Activated CD4-positive, CD25-positive, alpha-beta regulatory T cell treated with anti-CD3 and anti-CD28 coated beads, Interleukin-2, amount 50 U/mL, for 16 hours (primary cell): ENCODE results near the gene ATP6V1D.
"Not testable (repeated sequence)": the region's sequence is repeated elsewhere in the genome, so short reads cannot be mapped to it uniquely, and the experiment has no call there.

ENCODE experiments used
- DNase-seq: peaks from one replicate; pipeline ENCODE4 v3.0.0-alpha.2; 2020; ENCODE audit warnings: low read depth, low spot score

Gene ATP6V1D

DNA sequence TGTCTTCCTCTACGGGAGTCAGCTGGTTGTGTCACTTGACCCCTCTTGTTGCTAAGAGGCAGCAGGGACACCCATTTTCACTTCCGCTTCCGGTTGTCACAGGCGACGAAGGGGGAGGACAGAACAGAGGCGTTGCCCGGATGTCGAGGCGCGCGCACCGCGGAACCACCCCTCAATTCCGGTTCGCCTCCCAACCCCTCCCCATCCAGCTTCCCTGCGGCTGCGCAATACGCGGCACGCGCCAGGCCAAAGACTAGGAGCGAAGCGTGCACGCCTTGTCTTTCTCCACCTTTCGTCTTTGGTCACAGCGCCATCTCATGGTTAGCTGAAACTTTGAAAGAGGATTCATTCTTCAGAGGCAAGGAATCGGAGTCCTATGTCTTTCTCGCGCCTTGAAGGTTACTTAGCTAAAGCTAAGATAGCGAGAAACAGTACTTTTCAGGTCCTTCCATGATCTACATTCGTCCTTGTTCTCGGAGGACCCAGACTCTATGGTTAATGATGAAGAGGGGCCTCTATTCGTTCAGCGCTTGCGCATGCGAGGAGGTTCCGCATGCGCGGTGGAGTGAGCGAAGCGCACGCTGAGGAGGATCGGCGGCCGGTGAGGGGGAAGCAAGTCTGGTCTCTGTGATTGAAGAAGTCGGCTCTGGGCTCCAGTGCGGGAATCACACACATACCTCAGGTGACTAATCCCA, at the start of gene ATP6V1D, which contains the start of gene EIF2S1:
TSS of gene ATP6V1D (minus strand) at position 30 of the 695 bp plus-strand sequence. CDS start 106 bp downstream, outside the sequence.
TSS of gene EIF2S1 (plus strand) at position 554 of the 695 bp plus-strand sequence. CDS start 4,440 bp downstream, outside the sequence.
- peak; percentile 100 for DNase-seq

DNA sequence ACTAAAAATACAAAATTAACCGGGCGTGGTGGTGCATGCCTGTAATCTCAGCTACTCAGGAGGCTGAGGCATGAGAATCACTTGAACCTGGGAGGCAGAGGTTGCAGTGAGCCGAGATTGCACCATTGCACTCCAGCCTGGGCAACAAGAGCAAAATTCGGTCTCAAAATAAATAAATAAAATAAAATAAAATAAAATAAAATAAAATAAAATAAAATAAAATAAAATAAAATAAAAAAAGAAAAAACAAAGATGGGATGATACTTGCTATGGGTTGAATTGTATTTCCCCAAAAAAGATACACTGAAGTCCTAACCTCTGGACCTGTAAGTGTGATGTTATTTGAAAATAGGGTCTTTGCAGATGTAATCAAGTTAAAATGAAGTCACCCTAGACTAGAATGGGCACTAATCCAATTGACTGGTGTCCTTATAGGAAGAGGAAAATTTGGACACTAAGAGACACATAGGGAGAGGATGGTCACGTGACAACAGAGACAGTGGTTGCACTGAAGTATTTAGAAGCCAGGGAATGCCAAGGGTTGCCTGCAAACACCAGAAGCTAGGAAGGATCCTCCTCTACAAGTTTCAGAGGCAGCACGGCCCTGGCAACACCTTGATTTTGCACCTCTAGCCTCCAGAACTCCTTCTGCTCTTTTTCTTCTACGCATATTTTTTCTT, 48.7 kb upstream of the ATP6V1D start:
- not testable (repeated sequence) for DNase-seq

- no peak for DNase-seq
Observed at GRCh38 chr14:67405771-67406170, 46.2 kb upstream of the ATP6V1D start.

- DNase-seq = no peak
Observed at GRCh38 chr14:67400434-67400833, 40.8 kb upstream of the ATP6V1D start.

- no peak for DNase-seq
Observed at GRCh38 chr14:67397536-67397935, 37.9 kb upstream of the ATP6V1D start.

GRCh38 chr14:67396381-67396970, 36.9 kb upstream of the ATP6V1D start:
- DNase-seq = no peak

DNA sequence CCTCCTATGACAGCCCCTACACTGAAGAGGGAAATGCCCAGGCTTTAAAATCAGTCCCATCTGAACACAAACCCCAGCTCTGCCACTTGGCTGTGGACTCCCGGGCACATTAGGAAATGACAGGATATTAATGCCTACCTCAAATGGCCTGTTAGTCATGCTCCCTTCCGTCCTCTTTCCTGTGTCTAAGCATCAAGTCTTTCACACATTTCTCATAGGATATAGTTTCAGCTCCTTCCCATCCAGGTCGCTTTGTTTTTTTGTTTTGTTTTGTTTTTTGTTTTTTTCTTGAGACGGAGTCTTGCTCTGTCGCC, 36.2 kb upstream of the ATP6V1D start:
- DNase-seq = no peak

DNA sequence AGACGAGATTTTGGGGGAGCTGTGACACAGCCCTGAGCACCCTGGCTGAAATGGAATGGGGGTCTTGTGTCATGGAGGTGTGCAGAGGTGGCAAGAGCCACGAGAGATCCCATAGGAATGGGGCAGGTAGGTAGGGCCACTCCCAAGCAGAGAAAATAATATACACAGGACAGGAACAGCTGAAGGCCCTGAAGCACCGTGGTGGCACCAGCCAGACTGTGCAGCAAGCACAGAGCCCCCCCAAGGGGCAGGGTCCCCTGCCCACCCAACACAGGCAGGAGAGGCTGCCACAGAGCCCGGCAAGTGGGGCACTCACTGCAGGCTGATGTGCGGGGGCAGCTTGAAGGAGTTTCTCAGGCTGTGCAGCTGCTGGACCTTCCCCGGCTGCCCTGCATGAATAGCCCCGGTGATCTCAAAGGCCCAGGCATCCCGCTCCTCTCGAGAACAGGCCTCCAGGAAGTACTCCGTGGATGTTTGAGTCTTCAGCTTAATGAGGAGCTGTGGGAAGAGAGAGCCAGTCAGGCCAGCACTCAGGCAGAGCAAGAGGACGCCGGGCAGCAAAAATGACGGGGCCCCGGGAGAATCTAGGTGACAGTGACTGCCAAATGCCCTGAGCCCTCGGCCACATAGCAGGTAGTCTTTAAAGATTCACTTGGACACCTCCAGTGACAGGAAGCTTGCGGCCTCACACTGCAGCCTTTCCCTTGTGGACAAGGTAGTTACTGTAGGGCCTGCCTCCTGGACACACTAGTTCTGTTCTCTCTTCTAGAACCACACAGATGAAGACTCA, 35.7 kb upstream of the ATP6V1D start:
- no peak for DNase-seq

- DNase-seq = no peak
Observed at GRCh38 chr14:67393689-67394088, 34.1 kb upstream of the ATP6V1D start.

- DNase-seq = no peak
Observed at GRCh38 chr14:67392800-67393199, 33.2 kb upstream of the ATP6V1D start.

DNA sequence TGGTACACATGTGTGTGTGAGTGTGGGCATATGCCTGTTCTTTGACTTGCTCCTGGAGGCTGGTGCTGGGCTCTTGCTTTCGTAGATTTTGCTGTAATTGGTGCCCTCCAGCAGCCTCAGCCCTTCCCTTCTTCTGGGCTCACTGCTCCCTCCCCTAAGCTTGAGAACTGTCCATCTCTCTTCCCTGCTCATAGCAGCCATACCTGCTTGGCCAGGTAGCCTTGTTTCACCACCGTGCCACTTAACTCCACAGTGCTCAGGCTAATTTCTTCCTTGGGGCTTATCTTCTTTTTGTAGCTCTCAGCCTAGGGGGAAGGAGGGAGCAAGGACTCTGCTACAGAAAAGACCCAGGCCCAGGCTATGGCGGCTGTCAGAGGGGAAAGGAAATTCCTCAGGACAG, 32.5 kb upstream of the ATP6V1D start:
- no peak for DNase-seq

DNA sequence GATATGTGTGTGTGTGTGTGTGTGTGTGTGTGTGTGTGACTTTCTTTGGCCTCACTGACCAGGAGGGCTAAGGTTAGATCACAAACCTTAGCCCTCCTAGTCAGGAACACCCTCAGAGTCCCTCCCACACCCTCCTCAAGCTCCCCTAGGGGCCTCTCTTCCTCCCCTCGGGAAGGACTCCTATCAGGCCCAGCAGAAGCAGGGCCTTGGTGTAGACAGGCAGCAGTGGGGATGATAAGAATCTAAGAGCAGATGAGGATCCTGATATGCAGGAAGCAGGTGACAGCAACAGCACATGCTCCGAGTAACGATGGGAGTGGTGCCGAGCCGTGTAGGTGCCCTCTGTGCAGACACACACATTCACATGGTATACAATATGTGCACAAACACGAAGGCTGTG, 31.7 kb upstream of the ATP6V1D start:
- DNase-seq = no peak

DNA sequence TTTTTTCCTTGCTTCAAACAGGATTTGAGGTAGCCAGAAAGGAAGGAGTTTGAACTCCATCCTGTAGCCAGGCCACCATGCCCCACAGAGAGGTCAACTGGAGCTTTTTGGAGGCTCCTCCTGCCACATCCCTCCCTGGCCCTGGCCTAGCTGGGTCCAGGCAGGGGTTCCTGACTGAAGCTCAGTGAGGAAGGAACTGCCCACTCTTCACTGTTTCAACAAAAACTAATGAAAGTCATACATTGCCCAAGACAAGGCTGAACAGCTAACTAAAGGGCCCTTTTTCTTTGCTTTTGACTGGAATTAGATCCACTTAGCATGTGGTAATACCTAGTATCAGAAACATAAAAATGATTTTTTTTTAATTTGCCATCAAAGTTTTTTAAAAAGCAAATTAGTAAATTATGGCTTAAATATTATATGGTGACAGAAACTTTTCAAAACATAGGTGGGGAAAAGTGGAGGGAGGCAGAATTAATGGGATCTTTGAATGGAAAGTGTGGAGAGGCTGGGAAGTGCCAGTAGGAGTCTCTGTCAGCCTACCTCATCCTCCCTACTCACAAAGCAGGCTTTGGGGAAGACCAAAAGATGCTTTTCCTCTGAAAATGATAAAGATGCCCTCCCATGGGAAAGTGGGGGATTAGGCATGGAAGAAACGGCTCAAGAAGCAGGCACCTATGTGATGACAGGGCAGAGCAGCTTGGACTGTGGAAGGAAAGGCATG, 30.4 kb upstream of the ATP6V1D start:
- DNase-seq = no peak

DNA sequence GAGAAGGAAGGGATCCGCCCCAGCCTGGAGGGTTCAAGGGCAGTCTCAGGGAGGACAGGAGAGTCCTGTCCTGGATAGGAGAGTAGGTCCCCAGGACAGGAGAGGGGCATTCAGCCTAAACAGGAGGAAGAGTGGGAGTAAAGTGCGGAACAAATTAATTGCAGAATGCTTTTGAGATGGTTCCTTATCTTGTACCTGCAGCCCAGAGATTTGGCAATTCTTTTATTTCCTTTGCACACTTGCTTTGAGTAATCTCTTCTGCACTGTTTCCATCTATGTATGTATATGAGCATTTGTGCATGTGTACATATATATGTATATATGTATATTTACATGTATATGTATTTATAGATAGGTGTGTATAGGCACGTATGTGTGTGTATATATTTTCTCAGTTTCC, 29.7 kb upstream of the ATP6V1D start:
- no peak for DNase-seq

GRCh38 chr14:67387195-67387594, 27.6 kb upstream of the ATP6V1D start:
- DNase-seq = no peak

DNA sequence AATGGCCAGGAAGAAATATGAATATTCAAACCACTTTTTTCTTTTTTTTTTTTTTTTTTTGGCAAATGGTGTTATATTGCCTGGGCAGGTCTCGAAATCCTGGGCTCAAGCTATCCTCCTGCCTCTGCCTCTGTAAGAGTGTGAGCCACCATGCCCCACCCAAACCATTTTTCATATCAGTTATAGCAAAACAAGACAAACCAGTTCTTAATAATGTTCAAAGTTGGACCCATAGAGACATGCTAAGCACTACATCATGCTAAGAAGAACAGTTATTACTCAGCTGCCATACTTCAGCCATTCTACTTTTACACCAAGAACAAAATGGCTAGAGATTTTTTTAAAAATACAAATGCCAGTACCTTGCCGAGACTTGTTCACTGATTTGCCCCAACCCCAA, 26.0 kb upstream of the ATP6V1D start:
- no peak for DNase-seq

DNA sequence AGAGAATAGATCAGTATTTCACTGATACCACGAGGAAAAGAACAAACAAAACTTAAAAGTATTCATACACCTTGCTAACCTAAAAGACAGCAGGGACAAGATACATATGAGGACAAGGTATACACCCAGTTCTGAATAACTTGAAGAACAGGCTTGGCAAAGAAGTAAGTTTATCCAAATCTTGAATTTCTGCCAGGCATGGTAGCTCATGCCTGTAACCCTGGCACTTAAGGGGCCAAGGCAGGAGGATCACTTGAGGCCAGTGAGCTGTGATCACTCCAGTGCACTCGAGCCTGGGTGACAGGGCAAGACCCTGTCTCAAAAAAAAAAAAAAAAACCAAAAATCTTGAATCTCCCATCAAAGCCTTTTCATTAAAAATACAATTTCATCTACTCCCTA, 25.5 kb upstream of the ATP6V1D start:
- DNase-seq = no peak

GRCh38 chr14:67377916-67378315, 18.3 kb upstream of the ATP6V1D start:
- no peak for DNase-seq

- no peak for DNase-seq
Observed at GRCh38 chr14:67373347-67373746, 13.7 kb upstream of the ATP6V1D start.

DNA sequence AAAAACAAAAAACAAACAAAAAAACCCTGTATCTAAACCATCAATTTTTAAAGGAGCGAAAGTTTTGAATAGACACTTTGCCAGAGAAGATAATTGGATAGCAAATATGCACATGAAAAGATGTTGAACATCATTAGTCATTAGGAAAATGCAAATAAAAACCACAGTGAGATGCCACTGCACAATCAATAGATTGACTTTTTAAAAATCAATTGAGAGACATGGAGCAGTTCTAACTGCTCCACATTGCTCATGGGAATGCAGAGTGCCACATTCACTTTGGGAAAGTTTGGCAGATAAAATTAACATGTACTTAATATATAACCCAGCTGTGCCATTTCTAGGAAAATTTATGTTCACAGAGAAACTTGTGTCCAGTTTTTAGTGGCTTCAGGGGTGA, 13.2 kb upstream of the ATP6V1D start:
- DNase-seq = no peak
